Smooth muscle cell (in vitro differentiated cells): ENCODE results near the gene PRRT1. TPM values are rescaled to one million over a fixed set of nuclear protein-coding genes. Genes with fewer than 3 reads are reported as not detected.
A peak's percentile ranks its signal among the peaks of the same experiment; 100 is the strongest.

ENCODE experiments used
- DNase-seq: peaks from one replicate; lab custom pipeline; 2025; ENCODE audit not compliant: unreplicated experiment; lab: John Stamatoyannopoulos, UW
- H2AFZ ChIP-seq: fragments of 200-600 bp; sonication (generic); 2 replicates; pipeline ENCODE4 v1.6.0; 2016; ENCODE audit warnings: antibody characterized with exemption, low read depth, mild to moderate bottlenecking
- H3F3A ChIP-seq: fragments of 200-600 bp; sonication (generic); 2 replicates; pipeline ENCODE4 v1.6.0; 2017; ENCODE audit warnings: antibody characterized with exemption, low read depth
- H3K27ac ChIP-seq: fragments of 200-600 bp; sonication (generic); 2 replicates; pipeline ENCODE4 v1.5.1; 2016; ENCODE audit warnings: low read depth, mild to moderate bottlenecking
- H3K27me3 ChIP-seq: fragments of 200-600 bp; sonication (generic); 2 replicates; pipeline ENCODE4 v1.6.1; 2016; ENCODE audit warnings: low read depth, mild to moderate bottlenecking
- H3K36me3 ChIP-seq: fragments of 200-600 bp; sonication (generic); 2 replicates; pipeline ENCODE4 v1.5.1; 2016; ENCODE audit warnings: low read depth
- H3K4me1 ChIP-seq: fragments of 200-600 bp; sonication (generic); 2 replicates; pipeline ENCODE4 v1.5.1; 2016; ENCODE audit warnings: low read depth
- H3K4me2 ChIP-seq: fragments of 200-600 bp; sonication (generic); 2 replicates; pipeline ENCODE4 v1.6.0; 2016; ENCODE audit warnings: mild to moderate bottlenecking
- H3K4me3 ChIP-seq: fragments of 200-600 bp; sonication (generic); 2 replicates; pipeline ENCODE4 v1.5.1; 2016; ENCODE audit warnings: mild to moderate bottlenecking
- H3K79me2 ChIP-seq: fragments of 200-600 bp; sonication (generic); 2 replicates; pipeline ENCODE4 v1.6.0; 2016; ENCODE audit warnings: low read depth, mild to moderate bottlenecking
- H3K9ac ChIP-seq: fragments of 200-600 bp; sonication (generic); 2 replicates; pipeline ENCODE4 v1.6.0; 2016; ENCODE audit warnings: low read depth
- H3K9me3 ChIP-seq: fragments of 200-600 bp; sonication (generic); replicated peaks from 2 replicates; pipeline ENCODE4 v1.5.1; 2016; ENCODE audit warnings: low read depth
- H4K20me1 ChIP-seq: fragments of 200-600 bp; sonication (generic); 2 replicates; pipeline ENCODE4 v1.6.0; 2016; ENCODE audit warnings: low read depth
- WGBS: methylation state at CpG from one replicate; pipeline ENCODE4 v1.1.7; 2016; ENCODE audit warnings: low lambda C conversion rate; 5-methylcytosine and 5-hydroxymethylcytosine counted together
- polyA plus RNA-seq: library from polyadenylated mRNA; unstranded; fragments of >200 nt; fragmentation: Nextera tagmentation; extraction: Ambion mirVana; gene quantifications from 2 replicates; pipeline ENCODE4 v1.2.1, GENCODE V29; 2016
- total RNA-seq: library from RNA; depleted of rRNA; stranded (reverse); fragments of >200 nt; gene quantifications from 2 replicates; pipeline ENCODE4 v1.2.3, GENCODE V29; 2014
- TF ChIP-seq, protein P1 (sequence below): fragments of 200-600 bp; sonication (generic); IDR thresholded peaks from 2 replicates; pipeline ENCODE4 v1.5.1; 2017; ENCODE audit warnings: borderline replicate concordance, mild to moderate bottlenecking, antibody characterized with exemption; ENCODE audit not compliant: insufficient read depth, poor library complexity, severe bottlenecking

Gene PRRT1
- total and polyA plus RNA-seq, 2 experiments from 2014 or later: 3.3 TPM; not detected in 1

DNA sequence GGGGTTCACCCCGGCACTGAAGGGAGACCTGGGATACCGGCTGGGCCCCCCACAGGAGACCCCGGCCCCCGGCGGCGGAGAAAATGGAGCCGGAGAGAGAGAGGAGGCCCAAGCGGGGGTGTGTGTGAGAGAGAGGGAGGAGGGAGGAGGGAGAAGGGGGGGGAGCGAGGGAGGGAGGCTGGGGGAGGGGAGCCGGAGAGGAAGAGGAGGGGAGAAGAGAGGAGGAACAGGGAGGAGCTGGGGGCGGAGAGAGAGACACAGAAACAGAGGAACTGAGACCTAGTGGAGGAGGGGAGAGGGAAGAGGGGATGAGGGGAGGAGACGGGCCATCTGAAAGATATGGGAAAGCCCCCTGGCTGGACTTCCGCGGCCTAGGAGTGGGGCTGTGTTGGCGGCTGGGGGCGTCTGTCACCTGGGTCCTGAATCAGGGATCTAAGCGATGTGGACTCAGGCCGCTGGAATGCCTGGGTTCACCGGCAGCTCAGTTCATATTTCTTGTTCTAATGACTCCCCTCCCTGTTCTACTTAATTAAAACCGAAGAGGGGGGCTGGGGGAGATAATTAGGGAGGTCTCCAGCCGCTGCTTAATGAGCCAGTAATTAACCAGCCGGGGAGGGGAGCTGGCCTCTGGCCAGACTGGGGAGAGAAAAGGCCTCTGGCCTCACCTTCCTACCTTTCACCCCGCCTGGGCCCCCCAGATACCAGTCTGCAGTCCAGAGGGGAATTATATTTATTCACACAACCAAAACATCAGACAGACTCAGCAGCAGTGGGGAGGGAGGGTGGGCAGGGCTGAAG is 38.5 kb upstream of the PRRT1 start, which contains the start of gene PBX2:
Gene PBX2, minus strand, starts transcription at position 149 of the 798 bp plus-strand sequence. CDS start 287 bp downstream, outside the sequence.
- 8% methylated on average over 12 of the region's 23 CpGs for WGBS
- Histone ChIP-seq H3F3A (peaks cover 37% of the 10 kb centered on the region), H3K36me3 (no peaks in the 10 kb centered on the region), H3K9me3 (no peaks in the 10 kb centered on the region), H3K79me2 (peaks cover 17% of the 10 kb centered on the region), H3K27ac (peak within 1 kb of the TSS; percentile 96), H3K9ac (peak within 1 kb of the TSS; percentile 92), H3K4me1 (peaks cover 43% of the 10 kb centered on the region), H3K27me3 (no peaks in the 10 kb centered on the region), H2AFZ (no peak within 1 kb of the TSS), H3K4me2 (peak within 1 kb of the TSS; percentile 96), H4K20me1 (no peaks in the 10 kb centered on the region), H3K4me3 (peak within 1 kb of the TSS; percentile 86)
- TF ChIP-seq, protein P1, sequence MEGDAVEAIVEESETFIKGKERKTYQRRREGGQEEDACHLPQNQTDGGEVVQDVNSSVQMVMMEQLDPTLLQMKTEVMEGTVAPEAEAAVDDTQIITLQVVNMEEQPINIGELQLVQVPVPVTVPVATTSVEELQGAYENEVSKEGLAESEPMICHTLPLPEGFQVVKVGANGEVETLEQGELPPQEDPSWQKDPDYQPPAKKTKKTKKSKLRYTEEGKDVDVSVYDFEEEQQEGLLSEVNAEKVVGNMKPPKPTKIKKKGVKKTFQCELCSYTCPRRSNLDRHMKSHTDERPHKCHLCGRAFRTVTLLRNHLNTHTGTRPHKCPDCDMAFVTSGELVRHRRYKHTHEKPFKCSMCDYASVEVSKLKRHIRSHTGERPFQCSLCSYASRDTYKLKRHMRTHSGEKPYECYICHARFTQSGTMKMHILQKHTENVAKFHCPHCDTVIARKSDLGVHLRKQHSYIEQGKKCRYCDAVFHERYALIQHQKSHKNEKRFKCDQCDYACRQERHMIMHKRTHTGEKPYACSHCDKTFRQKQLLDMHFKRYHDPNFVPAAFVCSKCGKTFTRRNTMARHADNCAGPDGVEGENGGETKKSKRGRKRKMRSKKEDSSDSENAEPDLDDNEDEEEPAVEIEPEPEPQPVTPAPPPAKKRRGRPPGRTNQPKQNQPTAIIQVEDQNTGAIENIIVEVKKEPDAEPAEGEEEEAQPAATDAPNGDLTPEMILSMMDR: no peak
- peak; percentile 63 for DNase-seq

DNA sequence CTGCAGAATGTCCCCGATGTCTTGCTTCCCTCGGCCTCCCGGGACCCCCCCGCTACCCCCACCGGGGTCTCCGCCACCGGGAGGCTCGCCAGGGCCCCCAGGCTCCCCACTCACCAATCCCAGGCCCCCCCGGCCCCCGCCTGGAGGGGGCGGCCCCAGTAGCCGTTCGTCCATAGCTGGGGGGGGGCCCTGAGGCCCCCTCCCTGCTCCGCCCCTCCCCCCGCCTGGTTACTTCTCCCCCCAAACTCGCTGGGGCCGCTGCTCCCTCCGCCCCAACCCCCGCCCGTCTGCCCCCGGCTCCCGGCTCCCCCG is 38.0 kb upstream of the PRRT1 start:
- Histone ChIP-seq H3K4me1 (peaks cover 40% of the 10 kb centered on the region), H3K9me3 (no peaks in the 10 kb centered on the region), H3K36me3 (no peaks in the 10 kb centered on the region), H3K9ac (peak overlapping the region; percentile 92), H3K4me3 (peak overlapping the region; percentile 86), H3F3A (peaks cover 32% of the 10 kb centered on the region), H4K20me1 (no peaks in the 10 kb centered on the region), H2AFZ (no peak overlapping the region), H3K27me3 (no peaks in the 10 kb centered on the region), H3K27ac (peak overlapping the region; percentile 96), H3K79me2 (peaks cover 17% of the 10 kb centered on the region), H3K4me2 (peak overlapping the region; percentile 96)
- WGBS: 10% methylated on average over 5 of the region's 23 CpGs
- no peak for DNase-seq
- TF ChIP-seq, protein P1: no peak

DNA sequence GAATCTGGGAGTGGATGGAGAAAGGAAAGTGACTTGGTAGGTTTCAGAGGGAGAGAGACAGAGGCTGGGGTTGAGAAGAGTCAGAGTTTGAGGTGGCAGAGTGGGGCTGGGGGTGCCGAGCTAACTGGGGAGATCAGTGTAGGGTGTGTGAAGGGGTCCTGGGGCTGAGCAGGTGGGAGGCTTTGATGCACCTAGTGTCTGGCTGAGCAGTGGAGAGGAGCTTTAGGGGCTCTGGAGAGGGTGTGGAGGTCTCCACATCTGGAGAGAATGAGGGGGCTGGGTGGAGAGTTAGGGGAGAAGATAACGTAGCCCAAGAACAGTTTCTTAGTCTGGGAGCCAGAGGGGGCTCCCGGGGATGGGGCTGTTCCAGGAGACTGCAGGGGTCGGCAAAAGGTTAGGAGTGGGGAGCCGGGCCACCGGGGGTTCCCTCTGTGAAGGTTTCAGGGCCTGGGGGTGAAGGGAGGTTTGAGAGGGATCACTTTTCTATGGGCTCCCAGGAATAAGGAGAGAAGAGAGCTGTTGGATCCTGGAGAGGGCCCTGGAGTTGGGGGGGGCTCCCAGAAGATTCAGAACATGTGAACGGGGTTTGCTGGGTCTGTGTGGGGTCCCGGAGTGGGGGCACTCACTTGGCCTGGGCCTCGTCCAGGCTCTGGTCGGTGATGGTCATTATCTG is 37.5 kb upstream of the PRRT1 start:
- H3K4me2 ChIP-seq: peak overlapping the region; percentile 96
- peaks cover 27% of the 10 kb centered on the region for H3F3A ChIP-seq
- no peaks in the 10 kb centered on the region for H3K9me3 ChIP-seq
- H3K4me3 ChIP-seq: peak overlapping the region; percentile 86
- peaks cover 38% of the 10 kb centered on the region for H3K4me1 ChIP-seq
- H3K9ac ChIP-seq: peak overlapping the region; percentile 92
- H4K20me1 ChIP-seq: no peaks in the 10 kb centered on the region
- H2AFZ ChIP-seq: no peak overlapping the region
- no peaks in the 10 kb centered on the region for H3K36me3 ChIP-seq
- peaks cover 17% of the 10 kb centered on the region for H3K79me2 ChIP-seq
- WGBS: 15% methylated on average over 9 of the region's 10 CpGs
- no peak for DNase-seq
- TF ChIP-seq, protein P1: no peak
- peak overlapping the region; percentile 96 for H3K27ac ChIP-seq
- no peaks in the 10 kb centered on the region for H3K27me3 ChIP-seq
